PC-9 (cell line): ENCODE measurements around the gene NCDN. TPM values are rescaled to one million over a fixed set of nuclear protein-coding genes. Genes with fewer than 3 reads are reported as not detected.

Experiments used
- Bru-seq: library from RNA; stranded (reverse); fragments of 400-500 nt; gene quantifications from one replicate; lab custom pipeline; 2021; lab: Mats Ljungman, UMichigan
- BruChase-seq, 2 experiments: library from RNA; stranded (reverse); fragments of 400-500 nt; gene quantifications; one replicate each; lab custom pipeline; 2021; lab: Mats Ljungman, UMichigan
- BruUV-seq: library from RNA; stranded (reverse); fragments of 400-500 nt; replicated peaks from 2 replicates; lab custom pipeline; 2021; lab: Mats Ljungman, UMichigan
- CTCF ChIA-PET: fragments of 300-600 bp; sonication (Branson Sonifier 250); formaldehyde crosslinking; loops from one replicate; lab custom pipeline; 2022; ENCODE audit warnings: antibody characterized with exemption; lab: Charles Lee
- POLR2A ChIA-PET: fragments of 300-600 bp; sonication (Branson Sonifier 250); formaldehyde crosslinking; loops from one replicate; lab custom pipeline; 2022; ENCODE audit warnings: antibody characterized with exemption; ENCODE audit not compliant: unreplicated experiment; lab: Charles Lee
- DNase-seq, 2 experiments: peaks; one replicate each; pipeline versions ENCODE4 v3.0.0 to v3.0.0-alpha.2; 2015 to 2022; ENCODE audit warnings: mixed read lengths in 1 of 2
- H2AFZ ChIP-seq: fragments of 200-600 bp; sonication (generic); 2 replicates; pipeline ENCODE4 v1.8.1; 2017; ENCODE audit warnings: antibody characterized with exemption
- H3F3A ChIP-seq: fragments of 200-600 bp; sonication (generic); 2 replicates; pipeline ENCODE4 v1.8.1; 2017; ENCODE audit warnings: antibody characterized with exemption, mild to moderate bottlenecking, low read depth; ENCODE audit not compliant: insufficient read depth
- H3K27ac ChIP-seq: fragments of 200-600 bp; sonication (generic); 2 replicates; pipeline ENCODE4 v1.6.1; 2016; ENCODE audit warnings: mixed run types
- H3K27me3 ChIP-seq: fragments of 200-600 bp; sonication (generic); 2 replicates; pipeline ENCODE4 v1.6.1; 2016; ENCODE audit warnings: low read depth, mixed run types; ENCODE audit not compliant: insufficient read depth
- H3K36me3 ChIP-seq: fragments of 200-600 bp; sonication (generic); 2 replicates; pipeline ENCODE4 v1.6.1; 2016; ENCODE audit warnings: low read depth, mixed run types
- H3K4me1 ChIP-seq: fragments of 200-600 bp; sonication (generic); replicated peaks from 2 replicates; pipeline ENCODE4 v1.6.1; 2016; ENCODE audit warnings: mixed run types; ENCODE audit not compliant: insufficient read depth
- H3K4me2 ChIP-seq: fragments of 200-600 bp; sonication (generic); 2 replicates; pipeline ENCODE4 v1.6.1; 2017; ENCODE audit warnings: mixed run types
- H3K4me3 ChIP-seq: fragments of 200-600 bp; sonication (generic); 2 replicates; pipeline ENCODE4 v1.6.1; 2016; ENCODE audit warnings: mixed run types
- H3K79me2 ChIP-seq: fragments of 200-600 bp; sonication (generic); 2 replicates; pipeline ENCODE4 v1.6.1; 2017; ENCODE audit warnings: low read depth, mixed run types
- H3K9me2 ChIP-seq: fragments of 200-600 bp; sonication (generic); 2 replicates; pipeline ENCODE4 v1.8.1; 2017; ENCODE audit warnings: mild to moderate bottlenecking; ENCODE audit not compliant: insufficient read depth
- H3K9me3 ChIP-seq: fragments of 200-600 bp; sonication (generic); 2 replicates; pipeline ENCODE4 v1.8.1; 2016; ENCODE audit warnings: low read depth; ENCODE audit not compliant: insufficient read depth
- H4K20me1 ChIP-seq: fragments of 200-600 bp; sonication (generic); 2 replicates; pipeline ENCODE4 v1.8.1; 2017; ENCODE audit not compliant: insufficient read depth
- EZH2 ChIP-seq: fragments of 200-600 bp; sonication (generic); IDR thresholded peaks from 2 replicates; pipeline ENCODE4 v1.8.0; 2017; ENCODE audit warnings: antibody characterized with exemption, low read depth
- intact Hi-C: fragments of 100-400 bp; cut with micrococcal nuclease; formaldehyde crosslinking; loops from one replicate; pipeline ENCODE4 v1.10.0; 2022; ENCODE audit not compliant: unreplicated experiment
- long read RNA-seq: library from polyadenylated mRNA; stranded (forward); transcript quantifications from one replicate; pipeline ENCODE4 v2.0.0, GENCODE V29; 2022
- total RNA-seq: library from RNA; stranded (reverse); gene quantifications from 2 replicates; pipeline ENCODE4 v1.2.3, GENCODE V29; 2021
- TF ChIP-seq, protein P1 (sequence below): fragments of 200-600 bp; sonication (generic); conservative IDR thresholded peaks from 2 replicates; pipeline ENCODE4 v1.6.1; 2017; ENCODE audit warnings: mixed run types, antibody characterized with exemption, mild to moderate bottlenecking, moderate library complexity

NCDN gene, protein sequence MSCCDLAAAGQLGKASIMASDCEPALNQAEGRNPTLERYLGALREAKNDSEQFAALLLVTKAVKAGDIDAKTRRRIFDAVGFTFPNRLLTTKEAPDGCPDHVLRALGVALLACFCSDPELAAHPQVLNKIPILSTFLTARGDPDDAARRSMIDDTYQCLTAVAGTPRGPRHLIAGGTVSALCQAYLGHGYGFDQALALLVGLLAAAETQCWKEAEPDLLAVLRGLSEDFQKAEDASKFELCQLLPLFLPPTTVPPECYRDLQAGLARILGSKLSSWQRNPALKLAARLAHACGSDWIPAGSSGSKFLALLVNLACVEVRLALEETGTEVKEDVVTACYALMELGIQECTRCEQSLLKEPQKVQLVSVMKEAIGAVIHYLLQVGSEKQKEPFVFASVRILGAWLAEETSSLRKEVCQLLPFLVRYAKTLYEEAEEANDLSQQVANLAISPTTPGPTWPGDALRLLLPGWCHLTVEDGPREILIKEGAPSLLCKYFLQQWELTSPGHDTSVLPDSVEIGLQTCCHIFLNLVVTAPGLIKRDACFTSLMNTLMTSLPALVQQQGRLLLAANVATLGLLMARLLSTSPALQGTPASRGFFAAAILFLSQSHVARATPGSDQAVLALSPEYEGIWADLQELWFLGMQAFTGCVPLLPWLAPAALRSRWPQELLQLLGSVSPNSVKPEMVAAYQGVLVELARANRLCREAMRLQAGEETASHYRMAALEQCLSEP
- total RNA-seq (26.6 and 28.0 TPM in 2 replicates), Bru-seq, nascent RNA (percentile 59 among the genes with signal in this experiment), BruChase-seq, experiment 1, labeled RNA remaining after a 2-hour chase (percentile 63 among the genes with signal in this experiment), BruChase-seq, experiment 2, labeled RNA remaining after a 6-hour chase (percentile 80 among the genes with signal in this experiment)
- long read RNA-seq, transcript NCDN-201 (8 exons, 3,433 nt): major isoform, 11 of 76 reads
- long read RNA-seq, partial matches to known transcripts: 6 of 76 reads
- long read RNA-seq, other reads (novel, unspliced or antisense): 56 of 76 reads

DNA sequence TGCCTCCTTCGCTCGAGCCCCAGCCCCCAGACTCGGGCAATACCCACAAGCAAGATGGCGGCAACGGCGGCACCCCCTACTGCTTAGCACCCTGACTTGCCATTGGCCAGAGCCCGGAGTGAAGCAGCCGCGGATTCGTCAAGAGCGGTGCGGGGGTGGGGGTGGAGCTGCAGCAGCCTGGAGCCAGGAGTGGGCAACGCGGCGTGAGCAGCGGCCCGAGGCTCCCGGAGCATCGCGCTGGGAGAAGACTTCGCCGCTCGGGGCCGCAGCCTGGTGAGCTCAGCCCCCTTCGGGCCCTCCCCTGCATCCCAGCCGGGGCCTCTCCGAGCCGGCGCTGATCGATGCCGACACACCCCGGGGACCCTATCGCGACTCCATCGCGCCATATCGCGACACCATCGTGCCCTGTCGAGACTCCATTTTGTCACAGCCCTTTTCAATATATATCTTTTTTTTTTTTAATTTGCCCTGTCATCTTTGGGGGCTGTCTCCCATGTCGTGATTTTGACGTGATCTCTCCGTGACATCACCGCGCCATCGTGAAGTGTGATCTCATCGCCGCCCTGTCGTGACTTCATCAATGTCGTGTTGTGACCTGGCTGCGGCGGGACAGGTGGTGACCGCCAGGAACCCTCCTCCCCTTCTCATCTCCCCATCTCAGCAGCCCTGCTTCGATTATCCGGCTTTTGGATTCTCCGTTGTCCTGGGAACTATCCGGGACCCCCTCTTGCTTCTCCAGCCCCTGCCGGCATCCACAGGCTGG is at the start of gene NCDN:
Gene NCDN (plus strand): TSS at position 189 of the 763 bp plus-strand sequence. CDS start 392 bp downstream, at position 581.
- ChIA-PET POLR2A (interaction anchor here (0.6 kb wide), 2 partner anchors 721 to 776 kb away, joined by 3 read pairs; no protein-coding TSS in a partner anchor), CTCF (interaction anchor here (0.7 to 2.1 kb wide), 3 partner anchors 38 to 158 kb away, joined by 3 to 9 read pairs (median 4); no protein-coding TSS in a partner anchor)
- BruUV-seq: no TSS peak
- H3K27me3 ChIP-seq: no peaks in the 10 kb centered on the region
- 0 out of 2 replicates have a peak, but pooled peaks cover 3% of the 10 kb centered on the region for H3F3A ChIP-seq
- H4K20me1 ChIP-seq: peaks cover 16% of the 10 kb centered on the region; the same call in 1 of the 2 replicates
- H3K9me2 ChIP-seq: no peaks in the 10 kb centered on the region
- H3K27ac ChIP-seq: peak within 1 kb of the TSS; percentile 92
- intact Hi-C loops: loop anchor here (2.0 to 5.0 kb wide), 2 partner anchors 365 to 699 kb away; partner anchors contain the start of genes SFPQ and SMIM12
- H3K9me3 ChIP-seq: no peaks in the 10 kb centered on the region
- H3K4me2 ChIP-seq: peak within 1 kb of the TSS; percentile 82
- peak; percentile 92 to 99 for DNase-seq
- H3K79me2 ChIP-seq: peaks cover 42% of the 10 kb centered on the region
- peak within 1 kb of the TSS; percentile 84 for H2AFZ ChIP-seq
- TF ChIP-seq EZH2: no peak
- TF ChIP-seq, protein P1, sequence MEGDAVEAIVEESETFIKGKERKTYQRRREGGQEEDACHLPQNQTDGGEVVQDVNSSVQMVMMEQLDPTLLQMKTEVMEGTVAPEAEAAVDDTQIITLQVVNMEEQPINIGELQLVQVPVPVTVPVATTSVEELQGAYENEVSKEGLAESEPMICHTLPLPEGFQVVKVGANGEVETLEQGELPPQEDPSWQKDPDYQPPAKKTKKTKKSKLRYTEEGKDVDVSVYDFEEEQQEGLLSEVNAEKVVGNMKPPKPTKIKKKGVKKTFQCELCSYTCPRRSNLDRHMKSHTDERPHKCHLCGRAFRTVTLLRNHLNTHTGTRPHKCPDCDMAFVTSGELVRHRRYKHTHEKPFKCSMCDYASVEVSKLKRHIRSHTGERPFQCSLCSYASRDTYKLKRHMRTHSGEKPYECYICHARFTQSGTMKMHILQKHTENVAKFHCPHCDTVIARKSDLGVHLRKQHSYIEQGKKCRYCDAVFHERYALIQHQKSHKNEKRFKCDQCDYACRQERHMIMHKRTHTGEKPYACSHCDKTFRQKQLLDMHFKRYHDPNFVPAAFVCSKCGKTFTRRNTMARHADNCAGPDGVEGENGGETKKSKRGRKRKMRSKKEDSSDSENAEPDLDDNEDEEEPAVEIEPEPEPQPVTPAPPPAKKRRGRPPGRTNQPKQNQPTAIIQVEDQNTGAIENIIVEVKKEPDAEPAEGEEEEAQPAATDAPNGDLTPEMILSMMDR: no peak
- H3K36me3 ChIP-seq: 0 out of 2 replicates have a peak, but pooled peaks cover 9% of the 10 kb centered on the region
- peaks cover 10% of the 10 kb centered on the region for H3K4me1 ChIP-seq
- peak within 1 kb of the TSS; percentile 64 for H3K4me3 ChIP-seq

DNA sequence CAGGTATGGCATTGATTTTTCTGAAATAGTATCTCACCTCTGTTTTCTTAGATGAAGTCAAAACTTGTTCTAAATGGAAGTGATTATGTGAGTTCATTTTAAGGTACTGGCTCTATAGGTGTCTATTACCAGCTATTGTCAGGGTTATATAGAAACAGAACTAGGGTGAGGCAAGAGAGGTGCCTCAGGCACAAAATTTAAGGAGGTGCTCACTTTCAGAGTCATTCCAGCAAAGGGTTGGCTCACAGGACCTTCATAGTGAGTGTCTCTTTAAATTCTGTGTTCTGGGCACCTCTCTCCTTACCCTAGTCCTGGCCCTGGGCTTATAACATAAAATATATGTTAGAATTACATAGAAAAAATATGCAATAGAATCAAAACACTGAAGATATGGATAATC is 49.7 kb upstream of the NCDN start:
- intact Hi-C loops: no loop called here
- no peaks in the 10 kb centered on the region for H3K9me3 ChIP-seq
- H3F3A ChIP-seq: peaks cover 26% of the 10 kb centered on the region
- DNase-seq: peak in 1 of 2 experiments; percentile 48
- H2AFZ ChIP-seq: no peak overlapping the region
- POLR2A ChIA-PET: no interaction called here
- H3K4me2 ChIP-seq: peak overlapping the region; percentile 45
- no peak for TF ChIP-seq EZH2
- TF ChIP-seq, protein P1: no peak
- H3K4me3 ChIP-seq: no peak overlapping the region
- H3K79me2 ChIP-seq: peaks cover 27% of the 10 kb centered on the region; the same call in 1 of the 2 replicates
- no peaks in the 10 kb centered on the region for H3K27me3 ChIP-seq
- peak overlapping the region; percentile 71 for H3K27ac ChIP-seq
- CTCF ChIA-PET: no interaction called here
- no TSS peak for BruUV-seq
- H3K9me2 ChIP-seq: no peaks in the 10 kb centered on the region
- H4K20me1 ChIP-seq: peaks cover 8% of the 10 kb centered on the region; the same call in 1 of the 2 replicates
- peaks cover 51% of the 10 kb centered on the region for H3K4me1 ChIP-seq
- H3K36me3 ChIP-seq: peaks cover 5% of the 10 kb centered on the region; the same call in 1 of the 2 replicates
